H9 (cell line): ENCODE results near the gene PAGR1. TPM values are rescaled to one million over a fixed set of nuclear protein-coding genes. Genes with fewer than 3 reads are reported as not detected.

Experiments used
- DNase-seq: peaks from one replicate; pipeline ENCODE4 v3.0.0-alpha.2; 2017
- H2AFZ ChIP-seq: one replicate; pipeline ENCODE4 v1.6.1; 2013; ENCODE audit warnings: mild to moderate bottlenecking, low read length, control low read depth, moderate library complexity
- H2AK5ac ChIP-seq: 2 replicates; pipeline ENCODE4 v1.6.1; 2013; ENCODE audit warnings: low read length, control low read depth, mixed read lengths; ENCODE audit not compliant: insufficient read length
- H2BK120ac ChIP-seq: one replicate; pipeline ENCODE4 v1.6.1; 2013; ENCODE audit warnings: low read depth, mild to moderate bottlenecking, low read length, control low read depth, inconsistent platforms; ENCODE audit not compliant: poor library complexity, severe bottlenecking
- H2BK12ac ChIP-seq: 2 replicates; pipeline ENCODE4 v1.6.1; 2013; ENCODE audit warnings: low read length, control low read depth, mixed read lengths, low read depth; ENCODE audit not compliant: insufficient read length
- H2BK15ac ChIP-seq: 2 replicates; pipeline ENCODE4 v1.6.1; 2013; ENCODE audit warnings: low read depth, low read length, control low read depth
- H2BK20ac ChIP-seq: one replicate; pipeline ENCODE4 v1.6.1; 2013; ENCODE audit warnings: low read depth, mild to moderate bottlenecking, low read length, control low read depth, inconsistent platforms; ENCODE audit not compliant: poor library complexity, severe bottlenecking
- H2BK5ac ChIP-seq: 2 replicates; pipeline ENCODE4 v1.6.1; 2013; ENCODE audit warnings: low read length, control low read depth, mixed read lengths; ENCODE audit not compliant: insufficient read length
- H3K14ac ChIP-seq: 2 replicates; pipeline ENCODE4 v1.6.1; 2013; ENCODE audit warnings: low read length, control low read depth; ENCODE audit not compliant: insufficient read depth
- H3K18ac ChIP-seq: 2 replicates; pipeline ENCODE4 v1.6.1; 2013; ENCODE audit warnings: low read depth, mild to moderate bottlenecking, mixed read lengths, low read length, control low read depth; ENCODE audit not compliant: insufficient read length
- H3K23ac ChIP-seq: 2 replicates; pipeline ENCODE4 v1.6.1; 2013; ENCODE audit warnings: low read length, control low read depth, mixed read lengths, low read depth; ENCODE audit not compliant: insufficient read length
- H3K23me2 ChIP-seq: 2 replicates; pipeline ENCODE4 v1.6.1; 2013; ENCODE audit warnings: low read depth, mild to moderate bottlenecking, mixed read lengths, low read length, control low read depth; ENCODE audit not compliant: insufficient read length, poor library complexity, severe bottlenecking
- H3K27ac ChIP-seq: 2 replicates; pipeline ENCODE4 v1.5.1; 2013; ENCODE audit warnings: low read length, control low read depth, mixed read lengths, low read depth; ENCODE audit not compliant: insufficient read length
- H3K27me3 ChIP-seq: 2 replicates; pipeline ENCODE4 v1.6.1; 2013; ENCODE audit warnings: low read length, control low read depth, inconsistent platforms; ENCODE audit not compliant: insufficient read depth
- H3K4ac ChIP-seq: 2 replicates; pipeline ENCODE4 v1.6.1; 2013; ENCODE audit warnings: low read depth, mild to moderate bottlenecking, control low read depth, inconsistent platforms, low read length, moderate library complexity
- H3K4me1 ChIP-seq: 2 replicates; pipeline ENCODE4 v1.6.1; 2013; ENCODE audit warnings: low read length, control low read depth, inconsistent platforms; ENCODE audit not compliant: insufficient read depth
- H3K4me2 ChIP-seq: 2 replicates; pipeline ENCODE4 v1.6.1; 2013; ENCODE audit warnings: low read length, control low read depth, mixed read lengths; ENCODE audit not compliant: insufficient read length, insufficient read depth
- H3K56ac ChIP-seq: 2 replicates; pipeline ENCODE4 v1.6.1; 2013; ENCODE audit warnings: low read depth, mild to moderate bottlenecking, mixed read lengths, low read length, control low read depth; ENCODE audit not compliant: insufficient read length
- H3K79me1 ChIP-seq: 2 replicates; pipeline ENCODE4 v1.6.1; 2013; ENCODE audit warnings: low read depth, mild to moderate bottlenecking, moderate library complexity, low read length, control low read depth, inconsistent platforms; ENCODE audit not compliant: insufficient read depth, poor library complexity, severe bottlenecking
- H3K79me2 ChIP-seq: 2 replicates; pipeline ENCODE4 v1.6.1; 2013; ENCODE audit warnings: low read length, control low read depth, inconsistent platforms; ENCODE audit not compliant: insufficient read depth
- H3K9ac ChIP-seq: 2 replicates; pipeline ENCODE4 v1.6.1; 2013; ENCODE audit warnings: low read length, control low read depth, mixed read lengths; ENCODE audit not compliant: insufficient read length; ENCODE audit errors: extremely low read depth
- H3K9me3 ChIP-seq: one replicate; pipeline ENCODE4 v1.6.1; 2013; ENCODE audit warnings: low read depth, low read length, inconsistent platforms; ENCODE audit not compliant: control insufficient read depth
- H3T11ph ChIP-seq: one replicate; pipeline ENCODE4 v1.6.1; 2013; ENCODE audit warnings: mild to moderate bottlenecking, low read length, control low read depth, inconsistent platforms
- H4K20me1 ChIP-seq: one replicate; pipeline ENCODE4 v1.6.1; 2013; ENCODE audit not compliant: control insufficient read depth, insufficient read length, insufficient read depth
- H4K5ac ChIP-seq: 2 replicates; pipeline ENCODE4 v1.6.1; 2013; ENCODE audit warnings: low read depth, mild to moderate bottlenecking, mixed read lengths, low read length, control low read depth; ENCODE audit not compliant: insufficient read length
- H4K8ac ChIP-seq: replicated peaks from 2 replicates; pipeline ENCODE4 v1.6.1; 2013; ENCODE audit warnings: low read length, control low read depth, mixed read lengths, low read depth; ENCODE audit not compliant: insufficient read length
- H4K91ac ChIP-seq: 2 replicates; pipeline ENCODE4 v1.6.1; 2013; ENCODE audit warnings: low read depth, mild to moderate bottlenecking, moderate library complexity, mixed read lengths, low read length, control low read depth; ENCODE audit not compliant: insufficient read length
- H3K27ac Mint-ChIP-seq, 3 experiments: 2 replicates in 2 of 3; 3 replicates in 1 of 3; pipeline ENCODE4 v1.8.0; 2020 to 2021; ENCODE audit warnings: mixed read lengths in 3 of 3, mild to moderate bottlenecking in 1 of 3, moderate library complexity in 1 of 3
- H3K27me3 Mint-ChIP-seq: 2 replicates; pipeline ENCODE4 v1.8.0; 2021; ENCODE audit warnings: low read depth, mild to moderate bottlenecking, moderate library complexity, mixed read lengths
- H3K36me3 Mint-ChIP-seq, 3 experiments: 2 replicates in 2 of 3; 3 replicates in 1 of 3; pipeline ENCODE4 v1.8.0; 2020 to 2021; ENCODE audit warnings: low read depth in 3 of 3, mixed read lengths in 3 of 3; ENCODE audit not compliant: insufficient read depth in 1 of 3
- H3K4me1 Mint-ChIP-seq, 2 experiments: 2 replicates each; pipeline ENCODE4 v1.8.0; 2020; ENCODE audit warnings: mixed read lengths in 2 of 2
- H3K4me3 Mint-ChIP-seq, 2 experiments: 2 replicates in 1 of 2; 3 replicates in 1 of 2; pipeline ENCODE4 v1.8.0; 2020 to 2021; ENCODE audit warnings: mild to moderate bottlenecking in 2 of 2, mixed read lengths in 2 of 2, moderate library complexity in 1 of 2
- H3K9me3 Mint-ChIP-seq, 2 experiments: 2 replicates in 1 of 2; 3 replicates in 1 of 2; pipeline ENCODE4 v1.8.0; 2020; ENCODE audit warnings: mild to moderate bottlenecking in 2 of 2, mixed read lengths in 2 of 2, moderate library complexity in 1 of 2
- WGBS: extraction: QIAGEN DNeasy Blood & Tissue Kit; methylation state at CpG from one replicate; pipeline ENCODE4 v1.1.7; 2013; ENCODE audit warnings: missing lambda C conversion rate, low lambda C conversion rate, mixed read lengths; ENCODE audit not compliant: insufficient read length; ENCODE audit errors: extremely low coverage; 5-methylcytosine and 5-hydroxymethylcytosine counted together
- total RNA-seq: library from RNA; stranded (reverse); gene quantifications from 2 replicates; pipeline ENCODE4 v1.2.1, GENCODE V29; 2021
- TF ChIP-seq, protein P1 (sequence below): fragments of 200-600 bp; sonication (generic); conservative IDR thresholded peaks from 3 replicates; pipeline ENCODE4 v1.8.0; 2021; ENCODE audit warnings: antibody characterized with exemption, mild to moderate bottlenecking

PAGR1 gene
- total RNA-seq, 1 experiment from 2014 or later = 65.3 TPM

DNA sequence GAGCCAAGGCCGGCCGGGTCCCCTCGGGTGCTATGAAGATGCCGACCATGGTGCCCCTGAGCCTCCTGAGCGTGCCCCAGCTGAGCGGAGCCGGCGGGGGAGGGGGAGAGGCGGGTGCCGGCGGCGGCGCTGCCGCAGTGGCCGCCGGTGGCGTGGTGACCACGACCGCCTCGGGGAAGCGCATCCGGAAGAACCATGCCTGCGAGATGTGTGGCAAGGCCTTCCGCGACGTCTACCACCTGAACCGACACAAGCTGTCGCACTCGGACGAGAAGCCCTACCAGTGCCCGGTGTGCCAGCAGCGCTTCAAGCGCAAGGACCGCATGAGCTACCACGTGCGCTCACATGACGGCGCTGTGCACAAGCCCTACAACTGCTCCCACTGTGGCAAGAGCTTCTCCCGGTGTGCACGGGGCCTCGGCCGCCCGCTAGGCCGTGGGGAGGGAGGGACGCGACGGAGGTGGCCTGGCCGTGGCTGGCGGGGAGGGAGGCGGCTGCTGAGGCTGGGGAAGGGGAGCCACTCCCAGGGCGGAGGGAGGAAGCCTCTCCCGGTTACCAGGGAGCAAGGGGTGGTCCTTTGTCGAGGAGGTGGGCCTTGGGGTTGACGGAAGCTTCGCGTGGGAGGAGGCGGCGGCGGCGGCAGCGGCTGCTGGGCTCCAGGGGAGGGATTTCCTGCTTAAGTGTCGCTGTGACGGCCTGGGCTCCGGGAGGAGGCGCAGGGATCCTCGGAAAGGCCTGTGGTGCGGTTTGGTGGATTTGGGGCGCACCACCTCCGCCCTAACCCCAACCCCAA lies 8.3 kb upstream of the PAGR1 start:
- H2BK12ac ChIP-seq = no peak overlapping the region
- H2AFZ ChIP-seq = no peak overlapping the region
- H2BK15ac ChIP-seq = no peak overlapping the region
- peaks cover 47 to 57% of the 10 kb centered on the region in 2 experiments for H3K4me1 Mint-ChIP-seq
- H3K9me3 Mint-ChIP-seq = no peaks in the 10 kb centered on the region; a peak in 1 of 5 replicates
- TF ChIP-seq, protein P1, sequence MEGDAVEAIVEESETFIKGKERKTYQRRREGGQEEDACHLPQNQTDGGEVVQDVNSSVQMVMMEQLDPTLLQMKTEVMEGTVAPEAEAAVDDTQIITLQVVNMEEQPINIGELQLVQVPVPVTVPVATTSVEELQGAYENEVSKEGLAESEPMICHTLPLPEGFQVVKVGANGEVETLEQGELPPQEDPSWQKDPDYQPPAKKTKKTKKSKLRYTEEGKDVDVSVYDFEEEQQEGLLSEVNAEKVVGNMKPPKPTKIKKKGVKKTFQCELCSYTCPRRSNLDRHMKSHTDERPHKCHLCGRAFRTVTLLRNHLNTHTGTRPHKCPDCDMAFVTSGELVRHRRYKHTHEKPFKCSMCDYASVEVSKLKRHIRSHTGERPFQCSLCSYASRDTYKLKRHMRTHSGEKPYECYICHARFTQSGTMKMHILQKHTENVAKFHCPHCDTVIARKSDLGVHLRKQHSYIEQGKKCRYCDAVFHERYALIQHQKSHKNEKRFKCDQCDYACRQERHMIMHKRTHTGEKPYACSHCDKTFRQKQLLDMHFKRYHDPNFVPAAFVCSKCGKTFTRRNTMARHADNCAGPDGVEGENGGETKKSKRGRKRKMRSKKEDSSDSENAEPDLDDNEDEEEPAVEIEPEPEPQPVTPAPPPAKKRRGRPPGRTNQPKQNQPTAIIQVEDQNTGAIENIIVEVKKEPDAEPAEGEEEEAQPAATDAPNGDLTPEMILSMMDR = peak; percentile 55
- H3K4me1 ChIP-seq = no peaks in the 10 kb centered on the region; the same call in 1 of the 2 replicates
- peak overlapping the region; percentile 83 to 94 (median 91) for H3K27ac Mint-ChIP-seq
- peaks cover 14 to 52% (median 27%) of the 10 kb centered on the region in 3 experiments for H3K36me3 Mint-ChIP-seq
- H2BK120ac ChIP-seq = no peak overlapping the region
- no peak overlapping the region for H3K23ac ChIP-seq
- WGBS = no CpG with 5 or more reads among the region's 69 CpGs
- no peak overlapping the region for H2AK5ac ChIP-seq
- H3K27ac ChIP-seq = no peak overlapping the region
- no peak overlapping the region for H3T11ph ChIP-seq
- peaks cover 1% of the 10 kb centered on the region for H3K27me3 Mint-ChIP-seq
- H3K56ac ChIP-seq = no peak overlapping the region
- no peaks in the 10 kb centered on the region for H3K79me1 ChIP-seq
- H3K4ac ChIP-seq = no peak overlapping the region
- H4K20me1 ChIP-seq = no peaks in the 10 kb centered on the region
- peaks cover 2% of the 10 kb centered on the region; the same call in 1 of the 2 replicates for H3K79me2 ChIP-seq
- H3K23me2 ChIP-seq = peaks cover 33% of the 10 kb centered on the region
- H3K14ac ChIP-seq = peak overlapping the region; percentile 4
- no peak overlapping the region for H2BK20ac ChIP-seq
- peak overlapping the region; percentile 29 for H3K18ac ChIP-seq
- no peaks in the 10 kb centered on the region for H3K27me3 ChIP-seq
- no peak overlapping the region for H4K5ac ChIP-seq
- H4K8ac ChIP-seq = no peak overlapping the region
- no peak overlapping the region for H4K91ac ChIP-seq
- DNase-seq = peak; percentile 88
- H3K9me3 ChIP-seq = no peaks in the 10 kb centered on the region
- H3K9ac ChIP-seq = peak overlapping the region; percentile 27
- no peak overlapping the region for H2BK5ac ChIP-seq
- H3K4me3 Mint-ChIP-seq = peak overlapping the region; percentile 85
- peak overlapping the region; percentile 85 for H3K4me2 ChIP-seq
